ENCODE data around the gene ERLEC1.
A peak's percentile ranks its signal among the peaks of the same experiment; 100 is the strongest.

Gene ERLEC1

DNA sequence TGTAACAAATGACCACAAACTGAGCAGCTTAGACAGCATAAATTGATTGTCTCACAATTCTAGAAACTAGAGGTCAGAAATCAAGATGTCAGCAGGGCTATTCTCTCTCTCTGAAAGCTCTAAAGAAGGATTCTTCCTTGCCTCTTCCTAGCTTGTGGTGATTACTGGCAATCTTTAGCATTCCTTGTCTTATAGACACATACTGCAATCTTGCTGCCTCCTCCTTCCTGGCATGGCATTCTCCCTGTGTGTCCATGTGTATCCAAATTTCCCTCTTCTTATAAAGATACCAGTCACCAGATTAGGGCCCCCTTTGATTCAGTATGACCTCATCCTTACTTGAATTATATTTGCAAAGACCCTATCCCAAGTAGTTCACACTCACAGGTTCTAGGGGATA is 2.4 kb upstream of the ERLEC1 start:
- Histone ChIP-seq H3K79me2 (ENCODE audit: insufficient read depth, low read depth) (peaks cover 89% of the 10 kb centered on the region), H3K4me2 (peak overlapping the region; percentile 84), H3K9ac (no peak overlapping the region; the same call in 1 of the 2 replicates), H3K27me3 (ENCODE audit: insufficient read depth, low read depth) (no peaks in the 10 kb centered on the region), H2AFZ (ENCODE audit: low read depth) (no peak overlapping the region), H4K20me1 (ENCODE audit: insufficient read depth) (no peaks in the 10 kb centered on the region), H3K4me1 (ENCODE audit: low read depth, poor library complexity, severe bottlenecking) (peaks cover 58% of the 10 kb centered on the region), H3K36me3 (ENCODE audit: insufficient read depth) (no peaks in the 10 kb centered on the region), H3K4me3 (IDR thresholded peaks at IDR 0.05; ENCODE audit: insufficient read depth, low read depth, low read length) (no peak overlapping the region), H3K27ac (peak overlapping the region; percentile 62)
- TF ChIP-seq, protein P1, sequence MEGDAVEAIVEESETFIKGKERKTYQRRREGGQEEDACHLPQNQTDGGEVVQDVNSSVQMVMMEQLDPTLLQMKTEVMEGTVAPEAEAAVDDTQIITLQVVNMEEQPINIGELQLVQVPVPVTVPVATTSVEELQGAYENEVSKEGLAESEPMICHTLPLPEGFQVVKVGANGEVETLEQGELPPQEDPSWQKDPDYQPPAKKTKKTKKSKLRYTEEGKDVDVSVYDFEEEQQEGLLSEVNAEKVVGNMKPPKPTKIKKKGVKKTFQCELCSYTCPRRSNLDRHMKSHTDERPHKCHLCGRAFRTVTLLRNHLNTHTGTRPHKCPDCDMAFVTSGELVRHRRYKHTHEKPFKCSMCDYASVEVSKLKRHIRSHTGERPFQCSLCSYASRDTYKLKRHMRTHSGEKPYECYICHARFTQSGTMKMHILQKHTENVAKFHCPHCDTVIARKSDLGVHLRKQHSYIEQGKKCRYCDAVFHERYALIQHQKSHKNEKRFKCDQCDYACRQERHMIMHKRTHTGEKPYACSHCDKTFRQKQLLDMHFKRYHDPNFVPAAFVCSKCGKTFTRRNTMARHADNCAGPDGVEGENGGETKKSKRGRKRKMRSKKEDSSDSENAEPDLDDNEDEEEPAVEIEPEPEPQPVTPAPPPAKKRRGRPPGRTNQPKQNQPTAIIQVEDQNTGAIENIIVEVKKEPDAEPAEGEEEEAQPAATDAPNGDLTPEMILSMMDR (conservative IDR thresholded peaks at IDR 0.05; ENCODE audit: low read depth, low read length) = no peak

DNA sequence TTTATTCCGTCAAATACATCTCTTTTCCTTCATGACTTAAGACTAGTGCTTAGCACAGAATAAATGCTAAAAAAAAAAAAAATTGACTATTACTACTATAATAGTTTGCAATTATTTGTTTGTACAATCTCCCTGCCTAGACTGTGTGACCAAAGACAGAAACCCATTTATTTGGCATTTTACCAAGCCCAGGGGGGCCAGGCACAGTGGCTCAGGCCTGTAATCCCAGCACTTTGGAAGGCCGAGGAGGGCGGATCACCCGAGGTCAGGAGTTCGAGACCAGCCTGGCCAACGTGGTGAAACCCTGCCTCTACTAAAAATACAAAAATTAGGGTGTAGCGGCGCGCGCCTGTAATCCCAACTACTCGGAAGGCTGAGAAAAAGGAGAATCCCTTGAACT is 1.5 kb upstream of the ERLEC1 start:
- Histone ChIP-seq H4K20me1 (ENCODE audit: insufficient read depth) (no peaks in the 10 kb centered on the region), H3K36me3 (ENCODE audit: insufficient read depth) (no peaks in the 10 kb centered on the region), H3K4me1 (ENCODE audit: low read depth, poor library complexity, severe bottlenecking) (peaks cover 62% of the 10 kb centered on the region), H3K27ac (peak overlapping the region; percentile 62; the same call in 1 of the 2 replicates), H3K27me3 (ENCODE audit: insufficient read depth, low read depth) (no peaks in the 10 kb centered on the region), H3K79me2 (ENCODE audit: insufficient read depth, low read depth) (peaks cover 90% of the 10 kb centered on the region), H3K4me2 (peak overlapping the region; percentile 84), H2AFZ (ENCODE audit: low read depth) (no peak overlapping the region), H3K9ac (peak overlapping the region; percentile 83; the same call in 1 of the 2 replicates), H3K4me3 (IDR thresholded peaks at IDR 0.05; ENCODE audit: insufficient read depth, low read depth, low read length) (no peak overlapping the region)
- TF ChIP-seq, protein P1 (conservative IDR thresholded peaks at IDR 0.05; ENCODE audit: low read depth, low read length) = no peak

DNA sequence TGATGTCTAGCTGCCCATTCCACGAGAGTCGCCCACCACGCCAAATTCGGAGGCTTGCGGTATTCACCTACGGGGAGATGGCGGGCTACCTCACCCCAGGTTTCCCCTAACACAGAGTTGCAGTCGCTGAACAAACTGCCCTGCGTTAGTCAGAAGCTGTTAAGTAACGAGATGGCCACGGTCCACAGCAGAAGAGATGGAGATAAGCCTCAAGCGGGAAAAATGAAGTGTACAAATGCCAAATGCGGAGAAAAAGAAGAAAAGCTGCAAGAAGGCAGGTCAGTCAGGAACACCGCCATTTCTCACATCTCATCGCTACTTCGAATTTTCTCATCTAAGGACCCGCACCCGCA is 516 bp upstream of the ERLEC1 start:
- H2AFZ ChIP-seq (ENCODE audit: low read depth) = peak overlapping the region; percentile 85
- H3K27ac ChIP-seq = peak overlapping the region; percentile 70
- H3K79me2 ChIP-seq (ENCODE audit: insufficient read depth, low read depth) = peaks cover 86% of the 10 kb centered on the region
- no peaks in the 10 kb centered on the region for H3K36me3 ChIP-seq (ENCODE audit: insufficient read depth)
- no peaks in the 10 kb centered on the region for H3K27me3 ChIP-seq (ENCODE audit: insufficient read depth, low read depth)
- peak overlapping the region; percentile 83 for H3K9ac ChIP-seq
- H3K4me3 ChIP-seq (IDR thresholded peaks at IDR 0.05; ENCODE audit: insufficient read depth, low read depth, low read length) = no peak overlapping the region
- H3K4me1 ChIP-seq (ENCODE audit: low read depth, poor library complexity, severe bottlenecking) = peaks cover 63% of the 10 kb centered on the region
- no peaks in the 10 kb centered on the region for H4K20me1 ChIP-seq (ENCODE audit: insufficient read depth)
- H3K4me2 ChIP-seq = peak overlapping the region; percentile 84
- TF ChIP-seq, protein P1 (conservative IDR thresholded peaks at IDR 0.05; ENCODE audit: low read depth, low read length) = no peak

DNA sequence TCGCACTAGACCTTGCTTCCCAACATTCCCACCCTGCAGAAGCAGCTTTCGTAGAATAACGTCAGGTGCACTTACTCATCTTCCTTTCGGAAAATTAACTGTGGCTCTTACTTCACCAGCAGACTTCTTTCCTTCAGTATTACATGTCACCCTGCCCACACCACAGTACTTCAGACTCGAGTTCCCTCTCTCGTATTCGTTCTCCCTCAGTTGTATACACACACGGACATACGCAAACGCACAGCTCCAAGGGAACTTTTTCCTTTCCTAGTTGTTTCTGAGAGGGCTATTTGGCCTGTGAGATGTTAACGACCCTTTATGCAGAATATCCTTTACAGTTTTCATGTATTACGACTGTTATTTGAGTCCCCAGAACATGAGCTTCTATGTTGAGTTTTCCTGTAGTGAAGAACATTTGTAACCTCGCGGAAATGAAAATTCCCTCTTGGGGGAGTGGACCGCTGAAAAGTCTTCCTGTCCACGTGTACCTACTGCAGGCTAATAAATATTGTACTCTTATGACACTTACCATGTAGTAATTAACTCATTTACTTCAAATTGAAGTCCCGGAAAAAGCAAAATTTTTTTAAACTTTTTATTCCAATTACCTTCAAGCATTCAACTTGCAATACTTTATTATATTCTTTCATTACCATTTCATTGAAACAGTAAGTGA is 908 bp downstream of the ERLEC1 start:
- peaks cover 81% of the 10 kb centered on the region for H3K79me2 ChIP-seq (ENCODE audit: insufficient read depth, low read depth)
- H3K27ac ChIP-seq = peak overlapping the region; percentile 70
- H3K4me3 ChIP-seq (IDR thresholded peaks at IDR 0.05; ENCODE audit: insufficient read depth, low read depth, low read length) = peak overlapping the region; percentile 58
- H3K9ac ChIP-seq = peak overlapping the region; percentile 83; the same call in 1 of the 2 replicates
- no peaks in the 10 kb centered on the region for H3K36me3 ChIP-seq (ENCODE audit: insufficient read depth)
- H3K27me3 ChIP-seq (ENCODE audit: insufficient read depth, low read depth) = no peaks in the 10 kb centered on the region
- peaks cover 49% of the 10 kb centered on the region for H3K4me1 ChIP-seq (ENCODE audit: low read depth, poor library complexity, severe bottlenecking)
- no peaks in the 10 kb centered on the region for H4K20me1 ChIP-seq (ENCODE audit: insufficient read depth)
- peak overlapping the region; percentile 85 for H2AFZ ChIP-seq (ENCODE audit: low read depth)
- TF ChIP-seq, protein P1 (conservative IDR thresholded peaks at IDR 0.05; ENCODE audit: low read depth, low read length) = no peak
- peak overlapping the region; percentile 97 for H3K4me2 ChIP-seq
